Cortex of kidney (tissue), 1 donor: ENCODE data around the gene FSD1.
"Not testable (repeated sequence)": the region's sequence is repeated elsewhere in the genome, so short reads cannot be mapped to it uniquely, and the experiment has no call there.

Experiments
- DNase-seq: peaks from one replicate; lab custom pipeline; 2025; lab: John Stamatoyannopoulos, UW

Gene FSD1

GRCh38 chr19:4319067-4319718 is 14.8 kb downstream of the FSD1 start:
- DNase-seq, result no peak

DNA sequence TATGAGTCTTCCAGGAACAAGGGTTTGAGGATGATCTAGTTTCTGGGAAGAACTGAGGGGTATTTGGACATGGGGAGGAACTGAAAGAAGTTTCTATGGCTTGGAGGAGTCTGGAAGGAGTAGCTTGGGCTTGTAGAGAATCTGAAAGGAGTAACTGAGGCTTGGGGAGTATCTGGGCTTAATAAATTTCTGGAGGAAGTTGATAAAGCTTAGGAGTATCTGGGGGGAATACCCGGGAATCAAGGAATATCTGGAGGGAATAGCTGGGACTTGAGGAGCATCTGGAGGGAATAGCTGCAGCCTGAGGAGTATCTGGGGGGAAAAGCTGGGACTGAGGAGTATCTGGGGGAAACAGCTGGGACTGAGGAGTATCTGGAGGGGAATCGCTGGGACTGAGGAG is 16.0 kb downstream of the FSD1 start:
- no peak for DNase-seq

DNA sequence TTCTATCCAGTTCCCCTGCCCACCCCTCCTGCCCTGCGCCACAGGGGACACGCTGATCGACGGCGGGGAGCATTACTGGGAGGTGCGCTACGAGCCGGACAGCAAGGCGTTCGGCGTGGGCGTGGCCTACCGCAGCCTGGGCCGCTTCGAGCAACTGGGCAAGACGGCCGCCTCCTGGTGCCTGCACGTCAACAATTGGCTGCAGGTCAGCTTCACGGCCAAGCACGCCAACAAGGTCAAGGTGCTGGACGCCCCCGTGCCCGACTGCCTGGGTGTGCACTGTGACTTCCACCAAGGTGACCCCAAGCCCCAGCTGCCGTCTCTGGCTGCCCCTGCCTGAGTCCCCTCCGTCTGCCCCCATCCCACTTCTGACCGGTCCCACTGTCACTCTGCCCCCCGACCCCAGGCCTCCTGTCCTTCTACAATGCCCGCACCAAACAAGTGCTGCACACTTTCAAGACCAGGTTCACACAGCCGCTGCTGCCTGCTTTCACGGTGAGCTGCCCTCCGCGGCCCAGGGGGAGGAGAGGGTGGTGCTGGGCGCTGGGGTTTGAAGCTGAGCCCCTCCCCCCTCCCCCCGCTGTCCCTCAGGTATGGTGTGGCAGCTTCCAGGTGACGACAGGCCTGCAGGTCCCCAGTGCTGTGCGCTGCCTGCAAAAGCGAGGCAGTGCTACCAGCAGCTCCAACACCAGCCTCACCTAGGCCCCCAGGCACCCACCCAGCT is 18.7 kb downstream of the FSD1 start:
- DNase-seq, result no peak

DNA sequence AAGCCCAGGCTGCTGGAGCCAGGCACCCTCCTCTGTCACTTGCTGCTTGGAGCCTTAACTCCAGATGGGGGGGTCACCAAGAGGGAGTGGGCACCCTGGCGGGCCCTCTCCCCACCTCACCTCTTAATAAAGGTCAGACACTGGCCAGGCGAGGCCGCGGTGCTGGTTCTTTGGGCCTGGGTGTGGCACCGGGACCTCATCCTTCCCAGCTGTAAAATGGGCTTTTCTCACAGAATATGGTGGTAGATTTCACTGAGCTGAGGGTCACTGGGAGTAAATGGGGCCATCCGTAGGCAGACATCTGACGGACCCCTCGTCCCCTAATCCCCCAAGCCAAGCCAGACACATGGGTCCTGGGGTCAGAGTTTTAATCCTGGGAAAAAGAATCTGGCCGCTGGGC is 19.3 kb downstream of the FSD1 start:
- no peak for DNase-seq

- DNase-seq, result no peak
Measured at GRCh38 chr19:4324228-4324627, 19.8 kb downstream of the FSD1 start.

DNA sequence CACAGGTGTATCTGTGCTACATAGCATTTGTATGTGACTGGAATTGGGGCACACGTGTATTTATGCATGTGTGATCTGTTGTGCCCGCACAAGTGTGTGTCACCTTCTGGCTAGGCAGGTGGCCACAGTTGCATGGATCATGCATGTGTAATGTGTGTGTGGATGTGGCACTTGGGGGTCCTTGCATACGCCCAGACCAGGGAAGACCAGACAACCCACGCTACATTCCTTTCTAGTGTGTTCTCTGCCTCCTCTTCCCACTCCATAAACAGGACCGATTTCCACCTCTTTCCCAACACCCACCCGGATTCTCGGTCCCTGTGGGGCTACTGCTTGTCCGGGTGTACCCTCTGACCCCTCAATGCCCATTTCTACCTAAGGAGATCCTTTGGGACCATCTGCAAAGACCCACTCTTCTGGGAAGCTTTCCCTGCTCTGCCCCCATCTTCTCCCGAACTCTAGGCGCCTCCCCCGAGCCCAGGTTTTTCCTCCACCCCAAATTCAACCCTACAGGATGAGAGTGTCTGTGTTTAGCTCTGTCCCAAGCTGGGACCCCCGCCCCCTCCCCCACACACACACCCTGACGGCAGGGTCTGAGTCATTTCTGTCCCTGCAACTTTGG is 21.9 kb downstream of the FSD1 start:
- DNase-seq, result no peak

- DNase-seq, result no peak
Measured at GRCh38 chr19:4326837-4327251, 22.4 kb downstream of the FSD1 start.

DNA sequence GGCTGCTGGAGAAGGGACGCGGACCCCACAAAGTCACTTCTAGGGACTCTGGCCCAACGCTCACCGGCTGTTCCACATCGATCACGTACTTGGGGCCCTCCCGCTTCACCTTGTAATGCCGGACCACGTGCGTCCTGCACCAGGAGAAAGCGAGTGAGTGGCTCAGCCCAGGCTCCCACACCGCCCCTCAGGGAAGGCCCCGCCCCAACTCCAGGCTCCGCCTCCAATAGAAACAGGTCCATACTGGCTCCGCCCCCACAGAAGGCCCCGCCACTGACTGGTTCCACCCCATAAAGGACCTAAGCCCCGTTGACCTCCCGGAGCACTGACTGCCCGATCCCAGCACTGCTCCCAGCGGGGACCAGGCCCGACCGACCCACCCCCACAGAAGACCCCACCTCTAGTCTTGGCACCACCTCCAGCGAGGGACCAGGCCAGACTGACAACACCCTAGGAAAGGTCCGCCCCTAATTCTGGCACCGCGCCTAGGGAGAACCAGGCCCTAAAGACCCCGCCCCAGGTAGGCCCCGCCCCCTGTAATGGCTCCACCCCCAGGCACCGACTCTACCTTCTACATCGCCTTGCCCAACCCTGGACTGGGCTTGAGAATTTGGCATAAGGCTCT is 23.0 kb downstream of the FSD1 start:
- DNase-seq, result no peak

GRCh38 chr19:4327877-4328242 is 23.5 kb downstream of the FSD1 start:
- DNase-seq, result no peak

DNA sequence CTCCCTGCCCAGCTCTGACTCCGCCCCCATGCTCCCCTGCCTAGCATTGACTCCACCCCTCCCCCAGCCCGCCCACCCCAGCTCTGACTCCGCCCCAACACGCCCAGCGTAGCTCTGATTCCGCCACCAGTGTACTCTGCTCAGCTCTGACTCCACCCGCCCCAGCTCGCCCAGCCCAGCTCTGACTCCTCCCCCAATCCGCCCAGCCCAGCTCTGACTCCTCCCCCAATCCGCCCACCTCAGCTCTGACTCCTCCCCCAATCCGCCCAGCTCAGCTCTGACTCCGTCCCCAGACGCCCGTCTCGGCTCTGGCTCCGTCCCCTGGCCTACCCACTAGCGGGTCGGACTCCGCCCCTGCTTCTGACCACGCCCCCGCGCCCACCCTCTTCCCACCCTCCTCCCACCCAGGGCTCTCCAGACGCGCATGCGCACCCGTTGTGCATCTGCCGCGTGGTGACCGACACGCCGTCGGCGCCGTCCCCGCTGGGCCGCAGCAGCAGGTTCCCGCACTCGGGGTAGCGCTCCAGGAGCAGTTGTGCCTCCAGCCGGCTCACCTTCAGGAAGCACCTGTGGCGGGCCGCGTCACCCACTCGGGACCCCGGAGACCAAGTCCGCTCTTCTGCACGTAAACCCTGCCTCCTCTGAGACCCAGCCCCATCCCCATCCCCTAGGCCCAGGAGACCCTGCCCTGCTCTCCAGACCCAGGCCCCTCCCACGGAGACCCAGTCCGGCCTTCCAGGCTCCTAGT is 24.0 kb downstream of the FSD1 start:
- no peak for DNase-seq

DNA sequence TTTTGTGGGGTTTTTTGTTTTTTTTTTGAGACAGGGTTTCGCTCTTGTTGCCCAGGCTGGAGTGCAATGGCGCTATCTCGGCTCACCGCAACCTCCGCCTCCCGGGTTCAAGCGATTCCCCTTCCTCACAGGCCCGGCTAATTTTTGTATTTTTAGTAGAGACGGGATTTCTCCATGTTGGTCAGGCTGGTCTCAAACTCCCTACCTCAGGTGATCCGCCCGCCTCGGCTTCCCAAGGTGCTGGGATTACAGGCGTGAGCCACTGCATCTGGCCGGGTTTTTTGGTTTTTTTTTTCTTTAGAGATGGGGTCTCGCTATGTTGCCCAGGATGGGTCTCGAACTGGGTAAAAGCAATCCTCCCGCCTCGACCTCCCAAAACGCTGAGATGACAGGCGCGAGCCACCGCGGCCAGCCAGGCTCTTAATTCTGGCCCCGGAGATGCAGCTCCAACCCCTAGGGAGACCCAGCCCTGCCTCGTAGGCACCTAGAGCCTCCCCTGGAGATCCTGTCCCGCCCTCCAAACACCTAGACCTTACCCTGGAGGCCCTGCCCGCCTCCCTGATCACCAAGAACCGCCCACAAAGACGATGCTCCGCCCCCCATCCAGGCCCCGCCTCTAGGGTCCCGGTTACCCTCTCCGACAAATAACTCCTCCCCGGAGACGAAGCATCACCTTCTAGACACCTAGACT is 24.7 kb downstream of the FSD1 start:
- DNase-seq, result not testable (repeated sequence)

DNA sequence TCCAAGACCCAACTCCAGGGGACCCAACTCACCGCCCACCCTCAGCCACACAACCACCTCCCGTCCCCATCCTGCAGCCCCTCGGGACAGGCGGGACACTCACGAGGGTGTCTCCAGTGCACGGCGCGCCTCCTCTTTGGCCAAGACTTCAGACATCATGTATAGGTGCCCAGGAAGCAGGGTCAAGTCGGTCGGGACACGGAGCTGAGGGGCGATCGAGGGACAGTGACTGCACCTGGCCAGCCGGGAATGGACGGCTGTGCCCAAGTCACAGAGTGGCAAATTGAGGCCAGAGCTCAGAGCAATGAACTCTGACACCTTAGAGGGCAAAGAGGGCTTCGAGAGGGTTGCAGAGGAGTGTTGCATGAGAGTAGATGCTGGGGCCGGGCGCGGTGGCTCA is 25.5 kb downstream of the FSD1 start:
- no peak for DNase-seq

DNA sequence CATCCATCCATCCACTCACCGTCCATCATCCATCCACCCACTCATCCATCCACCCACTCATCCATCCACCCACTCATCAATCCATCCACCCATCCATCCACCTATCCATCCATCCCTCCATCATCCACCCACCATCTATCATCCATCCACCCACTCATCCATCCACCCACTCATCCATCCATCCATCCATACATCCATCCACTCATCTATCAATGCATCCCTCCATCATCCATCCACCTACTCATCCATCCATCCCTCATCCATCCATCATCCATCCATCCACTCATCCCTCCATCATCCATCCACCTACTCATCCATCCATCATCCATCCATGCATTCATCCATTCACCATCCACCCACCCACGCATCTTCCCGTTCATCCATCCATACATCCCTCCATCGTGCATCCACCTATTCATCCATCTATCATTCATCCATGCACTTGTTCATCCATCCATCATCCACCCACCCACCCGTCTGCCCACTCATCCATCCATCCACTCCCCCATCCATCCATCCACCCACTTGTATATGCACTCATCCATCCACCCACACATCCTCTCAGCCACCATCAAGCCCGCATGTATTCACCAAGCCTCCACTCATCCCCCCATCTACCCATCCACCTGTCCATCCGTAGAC is 30.7 kb downstream of the FSD1 start:
- no peak for DNase-seq

DNA sequence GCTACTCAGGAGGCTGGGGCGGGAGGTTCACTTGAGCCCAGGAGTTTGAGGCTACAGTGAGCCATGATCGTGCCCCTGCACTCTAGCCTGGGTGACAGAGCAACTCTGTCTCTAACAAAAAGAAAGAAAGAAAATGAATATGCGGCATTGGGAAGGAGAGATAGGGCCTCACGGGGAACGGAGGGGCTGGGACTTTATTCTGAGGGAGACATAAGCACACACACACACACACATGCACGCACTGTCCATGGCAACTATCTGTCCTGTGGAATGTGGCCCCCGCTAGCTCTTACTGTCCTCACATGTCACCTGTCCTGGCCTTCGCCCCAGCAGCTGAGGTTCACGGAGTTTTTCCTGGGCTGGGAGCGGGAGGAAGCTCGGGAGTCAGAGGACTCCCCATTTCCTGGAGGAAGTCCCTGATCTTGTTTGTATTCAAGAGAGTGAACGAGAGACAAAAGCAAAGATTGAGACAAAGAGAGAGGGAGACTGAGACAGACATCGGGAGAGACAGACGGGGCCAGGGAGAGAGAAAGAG is 33.6 kb downstream of the FSD1 start:
- no peak for DNase-seq

DNA sequence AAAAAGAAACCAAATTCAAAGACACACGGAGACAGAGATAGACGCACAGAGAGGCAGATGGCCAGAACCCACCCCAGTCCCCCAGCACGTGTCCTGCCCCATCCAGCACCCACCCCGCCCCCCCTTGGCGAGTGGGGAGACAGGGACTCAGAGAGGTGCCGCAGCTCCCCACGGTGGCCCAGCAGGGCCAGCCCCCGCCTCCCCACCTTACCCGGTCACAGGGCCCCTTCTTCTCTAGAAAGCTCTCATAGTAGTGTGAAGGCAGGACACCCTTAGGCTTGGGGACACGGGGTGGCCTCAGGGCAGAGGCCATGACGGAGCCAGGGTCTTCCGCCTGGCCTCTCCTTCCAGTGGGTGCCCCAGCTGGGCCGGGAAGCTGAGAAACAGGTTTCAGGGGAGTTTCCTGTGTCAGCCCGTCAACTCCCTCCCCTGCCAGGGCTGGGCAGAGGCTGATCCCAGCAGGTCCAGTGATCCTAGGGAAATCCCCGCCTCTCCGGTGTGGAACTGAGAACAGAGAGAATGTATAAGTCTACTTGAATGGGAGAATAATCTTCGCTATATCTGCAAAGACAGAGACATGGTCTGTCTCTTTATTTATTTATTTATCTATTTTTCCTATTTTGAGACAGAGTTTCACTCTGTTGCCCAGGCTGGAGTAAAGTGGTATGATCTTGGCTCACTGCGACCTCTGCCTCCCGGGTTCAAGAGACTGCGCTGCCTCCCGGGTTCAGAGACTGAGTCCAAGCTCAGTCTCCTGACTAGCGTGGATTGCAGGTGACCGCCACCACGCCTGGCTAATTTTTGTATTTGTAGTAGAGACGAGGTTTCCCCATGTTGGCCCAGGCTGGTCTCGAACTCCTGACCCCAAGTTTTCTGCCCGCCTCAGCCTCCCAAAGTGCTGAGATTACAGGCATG is 34.3 kb downstream of the FSD1 start, which contains the start of gene STAP2:
TSS of gene STAP2 (minus strand) at position 387 of the 915 bp plus-strand sequence. CDS start at position 313, 74 bp downstream.
- DNase-seq, result no peak

DNA sequence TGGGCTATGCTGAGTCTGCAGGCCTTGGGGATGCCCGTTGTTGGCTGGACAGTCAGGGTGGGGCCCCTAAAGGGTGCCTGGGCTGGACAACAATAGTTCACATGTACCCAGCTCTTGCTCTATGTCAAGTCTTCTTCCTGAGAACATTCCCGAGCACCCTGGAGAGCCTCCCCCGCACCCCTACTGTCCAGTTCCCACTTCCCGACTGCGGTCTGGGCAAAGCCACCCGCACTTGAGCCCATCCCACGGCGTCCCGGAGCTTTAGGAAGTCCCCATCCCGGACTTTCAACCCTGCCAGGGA is 37.9 kb downstream of the FSD1 start:
- no peak for DNase-seq

DNA sequence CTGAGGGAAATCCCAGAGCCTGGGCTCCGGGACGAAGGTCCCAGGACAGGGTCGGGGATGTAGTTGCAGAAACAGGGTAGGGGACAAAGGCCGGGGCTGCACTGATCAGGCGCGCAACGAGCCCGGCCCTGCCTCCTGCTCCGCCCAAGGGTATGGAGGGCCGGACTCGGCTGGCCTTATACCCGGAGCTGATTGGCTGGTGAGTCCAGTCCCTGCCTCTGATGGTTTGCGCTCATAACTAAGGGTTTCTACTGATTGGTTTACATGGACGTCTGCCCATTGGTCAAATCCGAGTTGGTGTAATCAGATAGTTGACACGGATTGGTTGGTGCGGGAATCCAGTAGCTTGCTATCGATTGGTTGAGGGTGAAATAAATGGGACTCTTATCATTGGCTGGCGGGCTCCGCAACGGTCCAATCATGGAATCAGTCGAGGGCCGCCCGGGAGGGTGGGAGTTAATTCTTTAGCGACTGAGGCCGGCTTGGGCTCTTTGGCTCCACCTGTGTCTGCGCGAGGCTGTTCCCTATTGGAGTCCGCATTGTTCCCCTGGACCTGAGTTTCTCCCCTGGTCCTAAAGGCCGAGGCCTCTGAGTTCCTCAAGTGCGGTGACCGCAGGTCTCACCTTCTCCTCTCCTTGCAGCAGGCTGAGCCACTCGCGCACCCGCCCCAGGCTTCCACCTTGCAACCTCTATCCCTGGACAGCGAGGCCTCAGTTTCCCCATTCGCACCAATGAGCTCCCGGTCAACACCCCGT is 38.4 kb downstream of the FSD1 start:
- no peak for DNase-seq

DNA sequence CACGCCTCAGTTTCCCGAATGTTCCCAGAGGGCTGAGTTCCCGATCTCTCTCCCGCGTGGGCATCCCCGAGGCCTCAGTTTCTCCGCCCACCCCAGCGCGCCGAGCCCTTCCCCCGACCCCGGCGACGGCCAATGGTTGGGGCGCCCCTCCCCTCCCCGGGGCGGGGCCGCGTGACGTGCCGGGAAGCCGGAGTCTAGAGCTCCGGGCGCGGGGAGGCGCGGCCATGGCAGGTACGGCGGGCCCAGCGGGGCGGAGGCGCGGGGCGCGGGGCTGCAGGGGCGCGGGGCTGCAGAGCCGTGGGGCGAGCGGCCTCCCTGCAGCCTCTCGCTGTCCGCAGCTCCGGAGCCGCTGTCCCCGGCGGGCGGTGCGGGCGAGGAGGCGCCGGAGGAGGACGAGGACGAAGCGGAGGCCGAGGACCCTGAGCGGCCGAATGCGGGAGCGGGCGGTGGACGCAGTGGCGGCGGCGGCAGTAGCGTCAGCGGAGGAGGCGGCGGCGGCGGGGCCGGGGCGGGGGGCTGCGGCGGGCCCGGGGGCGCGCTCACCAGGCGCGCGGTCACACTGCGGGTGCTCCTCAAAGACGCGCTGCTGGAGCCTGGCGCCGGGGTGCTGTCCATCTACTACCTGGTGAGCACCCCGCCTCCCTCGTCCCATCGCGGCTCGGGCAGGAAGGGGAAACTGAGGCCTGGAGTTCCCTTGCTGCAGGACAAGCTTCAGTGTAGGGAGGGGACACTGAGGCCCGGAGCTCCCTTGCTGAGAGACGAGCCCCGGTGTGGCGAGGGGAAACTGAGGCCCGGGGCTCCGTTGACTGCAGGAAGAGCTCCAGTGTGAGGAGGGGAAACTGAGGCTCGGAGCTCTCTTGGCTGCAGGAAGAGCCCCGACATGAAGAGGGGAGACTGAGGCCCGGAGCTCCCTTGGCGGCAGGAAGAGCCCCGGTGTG is 39.2 kb downstream of the FSD1 start, which contains the start of gene MPND:
TSS of gene MPND (plus strand) at position 193 of the 938 bp plus-strand sequence. CDS start at position 225, 32 bp downstream.
- no peak for DNase-seq
